Measurements from ENCODE around the gene LRRC4C. TPM values are rescaled to one million over a fixed set of nuclear protein-coding genes. Genes with fewer than 3 reads are reported as not detected.

Gene LRRC4C
- total RNA-seq, 1 experiment from 2014 or later: 0.72 TPM

DNA sequence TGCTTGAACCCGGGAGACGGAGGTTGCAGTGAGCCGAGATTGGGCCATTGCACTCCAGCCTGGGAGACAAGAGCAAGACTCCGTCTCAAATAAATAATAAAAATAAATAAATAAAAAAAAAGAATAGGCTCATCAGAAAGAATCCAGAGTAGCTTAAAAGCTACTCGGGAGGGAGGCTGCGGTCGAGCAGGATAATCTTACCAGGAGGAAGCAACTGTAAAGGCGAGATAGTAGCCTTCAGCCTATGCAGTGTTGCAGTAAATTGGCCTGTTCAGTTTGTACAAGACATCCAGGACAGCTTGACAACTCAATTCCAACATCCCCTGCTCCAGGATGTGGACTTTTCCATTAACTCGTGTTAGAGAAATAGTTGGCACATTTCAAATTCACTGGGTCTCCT is 1164.7 kb downstream of the LRRC4C start:
- Mint-ChIP-seq H3K4me1 (peaks cover 20% of the 10 kb centered on the region), H3K36me3 (no peaks in the 10 kb centered on the region), H3K4me3 (no peak overlapping the region), H3K9me3 (no peaks in the 10 kb centered on the region), H3K27me3 (ENCODE audit: low read depth) (peaks cover 54% of the 10 kb centered on the region), H3K27ac (no peak overlapping the region)
- no peak for TF ChIP-seq TEAD1 (CRISPR knock-in tag; IDR thresholded peaks at IDR 0.05)
- TF ChIP-seq, protein P1, sequence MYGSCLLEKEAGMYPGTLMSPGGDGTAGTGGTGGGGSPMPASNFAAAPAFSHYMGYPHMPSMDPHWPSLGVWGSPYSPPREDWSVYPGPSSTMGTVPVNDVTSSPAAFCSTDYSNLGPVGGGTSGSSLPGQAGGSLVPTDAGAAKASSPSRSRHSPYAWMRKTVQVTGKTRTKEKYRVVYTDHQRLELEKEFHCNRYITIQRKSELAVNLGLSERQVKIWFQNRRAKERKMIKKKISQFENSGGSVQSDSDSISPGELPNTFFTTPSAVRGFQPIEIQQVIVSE (CRISPR knock-in tag; IDR thresholded peaks at IDR 0.05; ENCODE audit: borderline replicate concordance): no peak
- TF ChIP-seq FOXK1 (CRISPR knock-in tag; IDR thresholded peaks at IDR 0.05): no peak
- no peak for TF ChIP-seq ZNF396 (CRISPR knock-in tag; IDR thresholded peaks at IDR 0.05; ENCODE audit: borderline replicate concordance)
- no peak for TF ChIP-seq ZNF317 (CRISPR knock-in tag; IDR thresholded peaks at IDR 0.05; ENCODE audit: borderline replicate concordance, low read depth)
- TF ChIP-seq, protein P2, sequence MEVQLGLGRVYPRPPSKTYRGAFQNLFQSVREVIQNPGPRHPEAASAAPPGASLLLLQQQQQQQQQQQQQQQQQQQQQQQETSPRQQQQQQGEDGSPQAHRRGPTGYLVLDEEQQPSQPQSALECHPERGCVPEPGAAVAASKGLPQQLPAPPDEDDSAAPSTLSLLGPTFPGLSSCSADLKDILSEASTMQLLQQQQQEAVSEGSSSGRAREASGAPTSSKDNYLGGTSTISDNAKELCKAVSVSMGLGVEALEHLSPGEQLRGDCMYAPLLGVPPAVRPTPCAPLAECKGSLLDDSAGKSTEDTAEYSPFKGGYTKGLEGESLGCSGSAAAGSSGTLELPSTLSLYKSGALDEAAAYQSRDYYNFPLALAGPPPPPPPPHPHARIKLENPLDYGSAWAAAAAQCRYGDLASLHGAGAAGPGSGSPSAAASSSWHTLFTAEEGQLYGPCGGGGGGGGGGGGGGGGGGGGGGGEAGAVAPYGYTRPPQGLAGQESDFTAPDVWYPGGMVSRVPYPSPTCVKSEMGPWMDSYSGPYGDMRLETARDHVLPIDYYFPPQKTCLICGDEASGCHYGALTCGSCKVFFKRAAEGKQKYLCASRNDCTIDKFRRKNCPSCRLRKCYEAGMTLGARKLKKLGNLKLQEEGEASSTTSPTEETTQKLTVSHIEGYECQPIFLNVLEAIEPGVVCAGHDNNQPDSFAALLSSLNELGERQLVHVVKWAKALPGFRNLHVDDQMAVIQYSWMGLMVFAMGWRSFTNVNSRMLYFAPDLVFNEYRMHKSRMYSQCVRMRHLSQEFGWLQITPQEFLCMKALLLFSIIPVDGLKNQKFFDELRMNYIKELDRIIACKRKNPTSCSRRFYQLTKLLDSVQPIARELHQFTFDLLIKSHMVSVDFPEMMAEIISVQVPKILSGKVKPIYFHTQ (CRISPR knock-in tag; IDR thresholded peaks at IDR 0.05): no peak
- no peak for TF ChIP-seq TCF7 (CRISPR knock-in tag; IDR thresholded peaks at IDR 0.05; ENCODE audit: low read depth)
- TF ChIP-seq ZNF423 (CRISPR knock-in tag; IDR thresholded peaks at IDR 0.05): no peak
- TF ChIP-seq, protein P3, sequence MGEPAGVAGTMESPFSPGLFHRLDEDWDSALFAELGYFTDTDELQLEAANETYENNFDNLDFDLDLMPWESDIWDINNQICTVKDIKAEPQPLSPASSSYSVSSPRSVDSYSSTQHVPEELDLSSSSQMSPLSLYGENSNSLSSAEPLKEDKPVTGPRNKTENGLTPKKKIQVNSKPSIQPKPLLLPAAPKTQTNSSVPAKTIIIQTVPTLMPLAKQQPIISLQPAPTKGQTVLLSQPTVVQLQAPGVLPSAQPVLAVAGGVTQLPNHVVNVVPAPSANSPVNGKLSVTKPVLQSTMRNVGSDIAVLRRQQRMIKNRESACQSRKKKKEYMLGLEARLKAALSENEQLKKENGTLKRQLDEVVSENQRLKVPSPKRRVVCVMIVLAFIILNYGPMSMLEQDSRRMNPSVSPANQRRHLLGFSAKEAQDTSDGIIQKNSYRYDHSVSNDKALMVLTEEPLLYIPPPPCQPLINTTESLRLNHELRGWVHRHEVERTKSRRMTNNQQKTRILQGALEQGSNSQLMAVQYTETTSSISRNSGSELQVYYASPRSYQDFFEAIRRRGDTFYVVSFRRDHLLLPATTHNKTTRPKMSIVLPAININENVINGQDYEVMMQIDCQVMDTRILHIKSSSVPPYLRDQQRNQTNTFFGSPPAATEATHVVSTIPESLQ (CRISPR knock-in tag; IDR thresholded peaks at IDR 0.05): no peak
- DNase-seq (ENCODE audit: low spot score) (no peak), ATAC-seq (no peak)
- ChIA-PET POLR2A (no interaction called here), CTCF (interaction anchor here (0.7 to 2.6 kb wide), 19 partner anchors 9 to 1154 kb away, joined by 3 to 14 read pairs (median 6); no protein-coding TSS in a partner anchor)

DNA sequence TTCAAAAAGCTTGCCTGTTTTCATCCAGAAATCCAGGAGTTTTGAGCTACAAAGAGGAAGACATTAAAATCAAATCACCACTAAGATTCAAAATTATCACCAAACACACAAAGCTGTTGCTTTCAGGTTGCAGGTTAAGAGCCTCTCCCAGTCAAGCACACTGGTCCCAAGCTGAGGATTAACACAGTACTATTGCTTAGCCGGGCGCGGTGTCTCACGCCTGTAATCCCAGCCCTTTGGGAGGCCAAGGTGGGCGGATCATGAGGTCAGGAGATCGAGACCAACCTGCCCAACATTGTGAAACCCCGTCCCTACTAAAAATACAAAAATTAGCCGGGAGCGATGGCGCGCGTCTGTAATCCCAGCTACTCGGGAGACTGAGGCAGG is 1165.1 kb downstream of the LRRC4C start:
- POLR2A ChIA-PET: no interaction called here
- Mint-ChIP-seq H3K4me3 (peak overlapping the region; percentile 89), H3K27ac (no peak overlapping the region)

More for the DNA sequence above, 1165.1 kb downstream of the LRRC4C start:
- Mint-ChIP-seq H3K9me3 (no peaks in the 10 kb centered on the region), H3K27me3 (ENCODE audit: low read depth) (peaks cover 58% of the 10 kb centered on the region), H3K36me3 (no peaks in the 10 kb centered on the region), H3K4me1 (peaks cover 20% of the 10 kb centered on the region)
- no peak for DNase-seq (ENCODE audit: low spot score)
- CTCF ChIA-PET: interaction anchor here (0.7 to 2.6 kb wide), 22 partner anchors 9 to 1155 kb away, joined by 3 to 14 read pairs (median 5); no protein-coding TSS in a partner anchor
- peak; percentile 15 for ATAC-seq
- TF ChIP-seq, protein P4, sequence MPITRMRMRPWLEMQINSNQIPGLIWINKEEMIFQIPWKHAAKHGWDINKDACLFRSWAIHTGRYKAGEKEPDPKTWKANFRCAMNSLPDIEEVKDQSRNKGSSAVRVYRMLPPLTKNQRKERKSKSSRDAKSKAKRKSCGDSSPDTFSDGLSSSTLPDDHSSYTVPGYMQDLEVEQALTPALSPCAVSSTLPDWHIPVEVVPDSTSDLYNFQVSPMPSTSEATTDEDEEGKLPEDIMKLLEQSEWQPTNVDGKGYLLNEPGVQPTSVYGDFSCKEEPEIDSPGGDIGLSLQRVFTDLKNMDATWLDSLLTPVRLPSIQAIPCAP (CRISPR knock-in tag; IDR thresholded peaks at IDR 0.05): no peak
- no peak for TF ChIP-seq FOXP1 (CRISPR knock-in tag; IDR thresholded peaks at IDR 0.05; ENCODE audit: borderline replicate concordance)
- TF ChIP-seq, protein P5, sequence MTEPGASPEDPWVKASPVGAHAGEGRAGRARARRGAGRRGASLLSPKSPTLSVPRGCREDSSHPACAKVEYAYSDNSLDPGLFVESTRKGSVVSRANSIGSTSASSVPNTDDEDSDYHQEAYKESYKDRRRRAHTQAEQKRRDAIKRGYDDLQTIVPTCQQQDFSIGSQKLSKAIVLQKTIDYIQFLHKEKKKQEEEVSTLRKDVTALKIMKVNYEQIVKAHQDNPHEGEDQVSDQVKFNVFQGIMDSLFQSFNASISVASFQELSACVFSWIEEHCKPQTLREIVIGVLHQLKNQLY (CRISPR knock-in tag; IDR thresholded peaks at IDR 0.05): no peak
- TF ChIP-seq, protein P6, sequence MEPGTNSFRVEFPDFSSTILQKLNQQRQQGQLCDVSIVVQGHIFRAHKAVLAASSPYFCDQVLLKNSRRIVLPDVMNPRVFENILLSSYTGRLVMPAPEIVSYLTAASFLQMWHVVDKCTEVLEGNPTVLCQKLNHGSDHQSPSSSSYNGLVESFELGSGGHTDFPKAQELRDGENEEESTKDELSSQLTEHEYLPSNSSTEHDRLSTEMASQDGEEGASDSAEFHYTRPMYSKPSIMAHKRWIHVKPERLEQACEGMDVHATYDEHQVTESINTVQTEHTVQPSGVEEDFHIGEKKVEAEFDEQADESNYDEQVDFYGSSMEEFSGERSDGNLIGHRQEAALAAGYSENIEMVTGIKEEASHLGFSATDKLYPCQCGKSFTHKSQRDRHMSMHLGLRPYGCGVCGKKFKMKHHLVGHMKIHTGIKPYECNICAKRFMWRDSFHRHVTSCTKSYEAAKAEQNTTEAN (CRISPR knock-in tag; IDR thresholded peaks at IDR 0.05): no peak
- TF ChIP-seq KAT7 (CRISPR knock-in tag; IDR thresholded peaks at IDR 0.05; ENCODE audit: borderline replicate concordance): no peak
- no peak for TF ChIP-seq OVOL2 (CRISPR knock-in tag; IDR thresholded peaks at IDR 0.05; ENCODE audit: borderline replicate concordance)
